GM10248 (cell line): ENCODE data around the gene SLC35F3.

Experiments
- CTCF ChIA-PET: fragments of 300-600 bp; sonication (Branson Sonifier 250); formaldehyde crosslinking; extraction: SDS; loops from one replicate; lab custom pipeline; 2021; ENCODE audit warnings: antibody characterized with exemption; lab: Yijun Ruan, JAX
- POLR2A ChIA-PET: fragments of 350-650 bp; sonication (Branson Sonifier 250); formaldehyde crosslinking; extraction: SDS; loops from one replicate; lab custom pipeline; 2020; ENCODE audit warnings: antibody characterized with exemption; lab: Yijun Ruan, JAX
- DNase-seq: peaks from one replicate; pipeline ENCODE4 v3.0.0; 2012; ENCODE audit errors: extremely low spot score
- CTCF ChIP-seq: IDR thresholded peaks from 2 replicates; pipeline ENCODE4 v1.5.1; 2012; ENCODE audit warnings: mild to moderate bottlenecking, low read depth; ENCODE audit errors: extremely low read depth, missing control alignments, control extremely low read depth

Gene SLC35F3

DNA sequence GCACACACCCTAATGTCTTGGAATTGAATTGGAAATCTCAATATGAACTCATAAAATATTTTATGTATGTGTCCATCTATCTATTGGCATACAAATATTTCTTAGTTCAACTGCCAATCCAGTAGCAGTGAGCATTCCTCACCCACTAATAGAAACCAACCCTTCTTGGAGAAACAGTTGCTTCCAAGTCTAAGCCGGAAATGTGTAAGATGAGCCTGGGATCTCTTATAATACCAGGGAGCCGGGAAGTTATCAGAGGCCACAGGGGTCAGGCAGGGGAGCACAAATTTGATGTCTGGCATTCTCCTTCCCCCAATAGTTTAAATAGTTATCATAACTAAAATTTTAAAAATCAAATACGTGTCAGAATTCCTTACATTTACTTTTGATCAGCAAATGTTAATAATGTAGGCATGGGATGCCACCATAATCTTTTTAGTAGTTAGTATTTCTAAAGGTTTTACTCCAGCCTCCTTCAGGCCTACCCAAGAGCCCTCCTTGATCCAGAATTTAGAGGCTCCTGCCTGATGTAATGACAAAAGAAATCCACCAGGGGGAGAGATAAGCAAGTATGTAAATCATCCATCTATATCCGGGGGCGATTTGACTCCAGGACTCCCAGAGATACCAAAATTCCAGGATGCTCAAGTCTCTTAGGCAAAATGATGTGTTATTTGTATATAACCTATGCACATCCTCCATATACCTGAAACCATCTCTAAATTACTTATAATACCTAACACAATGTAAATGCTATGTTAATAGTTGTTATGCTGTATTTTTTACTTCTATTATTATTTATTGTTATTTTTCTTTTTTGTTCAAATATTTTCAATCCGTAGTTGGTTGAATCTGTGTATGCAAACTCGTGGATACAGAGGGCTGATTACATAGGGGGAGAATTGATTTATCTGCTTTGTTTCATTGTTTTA is 250.1 kb downstream of the SLC35F3 start:
- POLR2A ChIA-PET, result no interaction called here
- DNase-seq, result peak; percentile 38
- CTCF ChIA-PET, result interaction anchor here (0.7 to 1.5 kb wide), 9 partner anchors 19 to 174 kb away, joined by 3 to 19 read pairs (median 3); no protein-coding TSS in a partner anchor
- TF ChIP-seq CTCF, result peak; percentile 72

DNA sequence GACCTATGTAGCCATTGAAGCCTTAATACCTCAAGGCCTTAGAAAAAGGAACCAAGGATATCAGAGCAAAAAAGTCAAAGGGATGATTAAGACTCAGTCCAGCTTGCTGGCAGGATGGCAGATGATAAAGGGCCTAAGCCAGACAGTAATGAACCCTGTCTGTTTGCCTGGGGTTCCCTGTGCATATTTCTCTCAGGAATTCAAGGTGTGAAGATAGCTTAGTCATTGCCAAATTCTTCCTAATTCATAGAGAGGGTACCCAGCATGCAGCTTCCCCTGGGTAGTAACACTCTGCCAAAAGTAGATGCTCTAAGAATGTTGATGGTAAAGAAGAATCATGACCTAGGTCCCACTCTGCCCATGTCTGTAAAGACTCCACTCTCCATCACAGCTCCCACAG is 258.2 kb downstream of the SLC35F3 start:
- no peak for TF ChIP-seq CTCF
- ChIA-PET CTCF (interaction anchor here (0.8 to 2.9 kb wide), 4 partner anchors 9 to 149 kb away, joined by 3 to 10 read pairs (median 4); no protein-coding TSS in a partner anchor), POLR2A (no interaction called here)
- DNase-seq, result no peak

- no peak for TF ChIP-seq CTCF
- POLR2A ChIA-PET, result no interaction called here
- CTCF ChIA-PET, result interaction anchor here (0.9 to 2.9 kb wide), 3 partner anchors 41 to 149 kb away, joined by 3 to 10 read pairs (median 5); no protein-coding TSS in a partner anchor
- no peak for DNase-seq
These were observed 258.9 kb downstream of the SLC35F3 start for GRCh38 chr1:234163267-234163919.

DNA sequence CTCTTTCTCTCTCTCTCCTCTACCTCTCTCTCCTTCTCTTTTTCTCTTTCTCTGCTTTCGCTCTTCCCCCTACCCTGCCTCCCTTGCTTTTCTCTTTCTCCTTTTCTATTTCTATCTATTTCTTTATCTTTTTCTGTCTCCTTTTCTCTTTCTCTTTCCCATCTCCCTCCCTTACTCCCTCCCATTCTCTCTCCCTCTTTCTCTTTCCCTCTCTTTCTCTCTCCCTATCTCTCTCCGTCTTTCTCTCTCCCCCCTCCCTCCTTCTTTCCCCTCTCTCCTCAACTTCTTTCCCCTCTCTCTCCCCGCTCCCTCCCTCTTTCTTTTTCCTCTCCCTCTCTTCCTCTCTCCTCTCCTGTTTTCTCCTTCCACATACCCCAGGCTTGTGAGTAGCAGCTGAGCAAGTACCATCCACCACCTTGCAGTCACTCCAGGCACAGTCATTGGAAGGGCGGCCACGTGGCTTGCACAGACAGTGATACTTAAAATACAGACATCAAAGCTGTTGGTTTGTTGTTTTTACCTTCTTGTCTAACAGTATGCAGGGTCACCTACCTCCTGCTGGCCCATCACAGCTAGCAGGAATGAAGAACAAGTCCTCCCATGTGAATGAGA is 259.7 kb downstream of the SLC35F3 start:
- TF ChIP-seq CTCF, result no peak
- no peak for DNase-seq
- CTCF ChIA-PET, result interaction anchor here (2.9 kb wide), 1 partner anchor 145 kb away, joined by 10 read pairs; no protein-coding TSS in a partner anchor
- POLR2A ChIA-PET, result no interaction called here

- no peak for DNase-seq
- TF ChIP-seq CTCF, result no peak
- ChIA-PET CTCF (interaction anchor here (1.1 kb wide), 1 partner anchor 53 kb away, joined by 3 read pairs; no protein-coding TSS in a partner anchor), POLR2A (no interaction called here)
These were observed 263.7 kb downstream of the SLC35F3 start for GRCh38 chr1:234168061-234168724.
